ENCODE results near the gene REELD1.

The REELD1 gene

DNA sequence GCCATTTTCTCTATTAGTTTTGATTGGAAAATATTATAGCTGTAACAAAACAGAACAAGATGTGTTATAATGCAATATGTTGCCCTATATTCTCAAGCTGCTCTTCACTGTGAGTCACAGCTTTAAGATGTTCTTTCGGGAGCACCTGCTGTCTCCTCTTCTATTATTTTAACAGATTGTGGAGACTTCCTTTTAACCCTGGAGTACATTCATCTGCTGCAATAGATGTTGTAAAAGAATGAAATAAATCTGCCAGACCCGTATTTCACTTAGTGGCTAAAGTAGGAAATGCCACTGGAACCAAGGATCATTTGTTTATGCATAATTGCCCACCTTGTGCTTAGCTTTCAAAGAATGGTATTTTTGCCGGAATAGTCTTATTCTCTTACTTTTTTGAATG lies 27.7 kb upstream of the REELD1 start:
- peak; percentile 61 for FAIRE-seq
- TF ChIP-seq POLR2A (IDR thresholded peaks at IDR 0.05; ENCODE audit: low read depth, low read length), result no peak
- no peak for TF ChIP-seq POLR2AphosphoS5 (IDR thresholded peaks at IDR 0.05; ENCODE audit: low read depth, low read length)
- TF ChIP-seq TAF1 (IDR thresholded peaks at IDR 0.05; ENCODE audit: borderline replicate concordance, low read depth, low read length), result no peak
- DNase-seq (ENCODE audit: insufficient read length), result no peak

DNA sequence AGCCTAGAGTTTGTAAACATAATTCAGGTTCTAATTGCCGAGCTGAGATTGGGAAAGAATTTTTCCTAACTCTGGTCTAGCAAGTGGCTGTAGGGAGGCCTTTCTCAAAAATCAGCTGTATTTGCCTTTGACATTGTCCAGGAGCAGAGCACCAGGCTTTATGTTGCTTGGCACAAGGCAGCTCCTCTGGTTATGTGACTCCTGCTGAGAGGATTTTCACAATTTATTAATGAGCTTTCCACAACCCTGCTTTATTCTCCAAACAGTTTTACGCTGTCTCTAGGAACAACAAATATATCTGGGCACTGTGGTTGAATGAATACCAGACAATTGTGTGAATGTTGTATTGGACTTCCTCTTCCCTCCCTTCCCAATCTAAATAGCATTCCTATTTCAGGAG lies 23.9 kb upstream of the REELD1 start:
- DNase-seq (ENCODE audit: insufficient read length) (no peak), FAIRE-seq (no peak)
- TF ChIP-seq POLR2AphosphoS5 (IDR thresholded peaks at IDR 0.05; ENCODE audit: low read depth, low read length) (no peak), TAF1 (IDR thresholded peaks at IDR 0.05; ENCODE audit: borderline replicate concordance, low read depth, low read length) (no peak), POLR2A (IDR thresholded peaks at IDR 0.05; ENCODE audit: low read depth, low read length) (no peak)

DNA sequence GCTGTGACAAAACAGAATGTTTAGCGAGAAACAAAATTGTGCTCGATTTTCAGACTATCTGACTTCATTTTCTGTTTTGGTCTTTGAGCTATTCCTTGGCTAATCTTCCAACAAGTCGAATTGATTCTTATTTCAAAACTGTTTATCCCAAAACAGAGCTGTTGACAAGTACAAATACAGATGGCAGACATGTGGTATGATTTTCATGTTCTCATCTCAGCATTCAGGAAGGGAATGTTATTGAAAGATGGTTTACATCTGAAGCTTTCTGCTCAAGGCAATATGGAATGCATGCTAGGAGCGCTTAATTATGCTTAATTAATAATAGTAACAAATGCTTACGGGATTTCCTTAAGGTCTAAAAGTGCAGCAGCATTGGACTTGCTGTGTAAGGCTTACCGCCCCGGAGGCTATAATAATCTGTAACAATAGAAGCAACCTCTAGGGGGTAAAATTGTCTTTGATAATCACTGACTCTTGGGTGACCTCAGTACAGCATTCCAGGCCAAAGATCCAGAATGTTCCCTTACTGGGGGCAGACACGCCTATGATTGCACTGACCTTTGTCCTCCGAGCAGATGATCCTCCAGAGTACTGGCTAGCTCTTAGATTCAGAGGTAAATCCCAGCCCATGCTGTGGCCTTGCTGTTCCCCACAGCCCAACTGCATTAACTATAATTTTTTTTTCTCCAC lies 22.4 kb upstream of the REELD1 start:
- no peak for TF ChIP-seq POLR2A (IDR thresholded peaks at IDR 0.05; ENCODE audit: low read depth, low read length)
- no peak for TF ChIP-seq POLR2AphosphoS5 (IDR thresholded peaks at IDR 0.05; ENCODE audit: low read depth, low read length)
- TF ChIP-seq TAF1 (IDR thresholded peaks at IDR 0.05; ENCODE audit: borderline replicate concordance, low read depth, low read length), result no peak
- no peak for FAIRE-seq

DNA sequence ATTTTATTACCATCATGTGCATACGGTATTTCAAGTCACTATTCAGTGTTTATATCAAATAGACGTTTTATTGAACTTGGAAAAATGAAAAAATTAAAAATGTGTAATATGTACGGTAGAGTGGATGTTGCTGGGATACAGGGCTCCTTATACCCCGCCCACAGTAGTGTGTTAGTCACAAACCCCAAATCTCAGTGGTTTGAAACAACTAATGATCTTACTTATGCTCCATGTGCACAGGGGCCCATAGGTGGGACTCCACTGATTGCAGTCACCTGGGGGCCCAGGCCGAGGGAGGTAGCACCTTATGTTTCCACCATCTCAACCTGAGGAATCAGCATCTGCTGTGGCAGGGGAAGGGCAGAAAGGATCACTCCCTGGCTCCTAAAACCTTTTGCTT lies 20.7 kb upstream of the REELD1 start:
- TF ChIP-seq TAF1 (IDR thresholded peaks at IDR 0.05; ENCODE audit: borderline replicate concordance, low read depth, low read length) (no peak), POLR2AphosphoS5 (IDR thresholded peaks at IDR 0.05; ENCODE audit: low read depth, low read length) (no peak), POLR2A (IDR thresholded peaks at IDR 0.05; ENCODE audit: low read depth, low read length) (no peak)
- no peak for FAIRE-seq
- no peak for DNase-seq (ENCODE audit: insufficient read length)

More for the DNA sequence above, 22.4 kb upstream of the REELD1 start:
- DNase-seq (ENCODE audit: insufficient read length), result no peak

DNA sequence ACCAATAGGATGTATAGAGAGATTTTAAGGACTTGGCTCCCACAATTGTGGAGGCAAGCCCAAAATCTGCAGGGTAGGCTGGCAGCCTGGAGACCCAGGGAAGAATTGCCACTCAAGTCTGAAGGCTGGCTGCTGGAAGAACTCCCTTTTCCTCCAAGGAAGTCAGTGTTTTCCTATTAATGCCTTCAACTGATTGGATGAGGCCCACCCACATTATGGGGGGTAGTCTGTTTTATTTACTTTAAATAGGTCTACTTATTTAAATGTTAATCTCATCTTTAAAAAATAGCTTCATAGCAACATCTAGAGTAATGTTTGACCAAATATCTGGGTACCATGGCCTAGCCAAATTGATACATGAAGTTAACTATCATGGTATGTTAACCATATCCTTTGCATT lies 20.1 kb upstream of the REELD1 start:
- TF ChIP-seq TAF1 (IDR thresholded peaks at IDR 0.05; ENCODE audit: borderline replicate concordance, low read depth, low read length) (no peak), POLR2A (IDR thresholded peaks at IDR 0.05; ENCODE audit: low read depth, low read length) (no peak), POLR2AphosphoS5 (IDR thresholded peaks at IDR 0.05; ENCODE audit: low read depth, low read length) (no peak)
- no peak for FAIRE-seq
- DNase-seq (ENCODE audit: insufficient read length), result no peak

DNA sequence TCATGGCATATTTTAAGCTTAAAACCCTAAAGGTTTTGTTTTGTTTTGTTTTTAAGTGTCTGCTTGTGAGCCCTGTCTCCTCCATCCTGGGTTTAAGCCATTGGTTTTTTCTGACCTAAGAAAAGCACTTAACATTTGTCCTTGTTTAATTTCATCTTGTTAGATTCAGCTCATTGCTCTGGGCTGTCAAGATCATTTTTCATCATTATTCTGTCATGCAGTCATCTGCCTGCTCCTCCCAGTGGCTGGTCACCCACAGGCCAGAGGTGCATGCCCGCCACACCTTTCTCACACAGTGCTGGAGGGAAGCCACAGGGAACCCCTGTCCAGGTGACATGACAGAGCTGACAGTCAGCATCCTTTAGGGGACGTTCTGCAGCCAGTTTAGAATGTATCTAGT lies 11.7 kb upstream of the REELD1 start:
- DNase-seq (ENCODE audit: insufficient read length), result no peak
- TF ChIP-seq TAF1 (IDR thresholded peaks at IDR 0.05; ENCODE audit: borderline replicate concordance, low read depth, low read length), result no peak
- no peak for FAIRE-seq

DNA sequence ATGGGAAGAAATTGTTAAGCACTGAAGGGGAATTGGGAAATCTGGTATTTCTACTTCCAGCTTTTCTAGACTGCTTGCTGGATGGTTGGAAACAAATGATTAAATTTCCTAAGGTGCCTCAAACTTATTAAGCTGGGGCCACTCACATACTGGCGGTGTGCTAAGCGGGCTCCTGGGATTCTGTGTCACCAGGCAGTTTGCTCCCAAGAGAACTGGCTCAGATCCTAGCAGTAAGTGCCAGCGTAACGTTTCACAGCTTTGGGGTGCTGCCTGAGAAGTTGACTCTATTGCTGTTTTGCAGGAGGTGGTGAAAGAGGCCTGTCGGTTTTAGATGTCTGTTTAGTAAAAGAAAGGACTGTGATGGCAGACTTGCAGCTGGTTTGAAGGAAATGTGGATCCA lies 6.9 kb upstream of the REELD1 start:
- FAIRE-seq (no peak), DNase-seq (ENCODE audit: insufficient read length) (no peak)
- no peak for TF ChIP-seq POLR2A (IDR thresholded peaks at IDR 0.05; ENCODE audit: low read depth, low read length)
- TF ChIP-seq TAF1 (IDR thresholded peaks at IDR 0.05; ENCODE audit: borderline replicate concordance, low read depth, low read length), result no peak
- no peak for TF ChIP-seq POLR2AphosphoS5 (IDR thresholded peaks at IDR 0.05; ENCODE audit: low read depth, low read length)

DNA sequence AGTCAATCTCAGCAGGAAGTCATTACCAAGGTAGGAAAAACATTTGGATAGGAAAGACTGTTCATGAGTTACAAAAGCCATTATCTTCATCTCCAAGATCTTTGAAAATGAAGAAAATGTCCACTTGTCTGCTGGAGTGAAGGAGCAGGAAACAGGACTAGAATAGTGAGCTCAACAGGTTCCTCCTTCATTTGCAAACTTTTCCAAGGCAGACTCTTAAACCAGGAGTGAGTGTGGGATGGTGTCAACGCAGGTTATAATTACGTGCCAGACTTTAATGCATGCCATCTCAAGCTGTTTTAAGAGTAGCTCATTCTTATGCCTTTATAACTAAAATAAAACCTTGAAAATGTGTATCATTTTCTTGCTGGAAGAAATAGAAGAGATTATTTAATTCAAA lies 3.4 kb upstream of the REELD1 start:
- no peak for DNase-seq (ENCODE audit: insufficient read length)
- no peak for TF ChIP-seq POLR2AphosphoS5 (IDR thresholded peaks at IDR 0.05; ENCODE audit: low read depth, low read length)
- no peak for TF ChIP-seq POLR2A (IDR thresholded peaks at IDR 0.05; ENCODE audit: low read depth, low read length)
- TF ChIP-seq TAF1 (IDR thresholded peaks at IDR 0.05; ENCODE audit: borderline replicate concordance, low read depth, low read length), result no peak
- no peak for FAIRE-seq

DNA sequence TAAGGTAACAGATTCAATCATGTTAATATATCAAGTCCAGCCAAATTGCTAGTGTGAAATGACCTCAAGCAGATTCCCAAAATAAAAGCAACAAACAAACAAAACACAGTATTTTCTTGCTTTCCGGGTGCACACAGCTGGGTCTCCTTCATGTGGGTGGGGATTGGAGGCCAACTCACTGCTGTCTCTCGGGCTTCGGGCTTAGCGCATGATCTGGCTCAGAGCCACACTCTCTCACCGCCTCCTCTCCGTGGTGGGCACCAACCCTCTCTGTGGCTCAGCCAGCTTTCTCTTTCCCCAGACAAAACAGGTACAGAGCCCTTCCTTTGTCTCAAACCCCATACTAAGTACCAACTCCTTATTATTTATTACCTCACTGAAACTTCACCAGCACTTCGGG lies 2.9 kb upstream of the REELD1 start:
- FAIRE-seq (no peak), DNase-seq (ENCODE audit: insufficient read length) (no peak)
- no peak for TF ChIP-seq POLR2AphosphoS5 (IDR thresholded peaks at IDR 0.05; ENCODE audit: low read depth, low read length)
- TF ChIP-seq TAF1 (IDR thresholded peaks at IDR 0.05; ENCODE audit: borderline replicate concordance, low read depth, low read length), result no peak
- no peak for TF ChIP-seq POLR2A (IDR thresholded peaks at IDR 0.05; ENCODE audit: low read depth, low read length)

DNA sequence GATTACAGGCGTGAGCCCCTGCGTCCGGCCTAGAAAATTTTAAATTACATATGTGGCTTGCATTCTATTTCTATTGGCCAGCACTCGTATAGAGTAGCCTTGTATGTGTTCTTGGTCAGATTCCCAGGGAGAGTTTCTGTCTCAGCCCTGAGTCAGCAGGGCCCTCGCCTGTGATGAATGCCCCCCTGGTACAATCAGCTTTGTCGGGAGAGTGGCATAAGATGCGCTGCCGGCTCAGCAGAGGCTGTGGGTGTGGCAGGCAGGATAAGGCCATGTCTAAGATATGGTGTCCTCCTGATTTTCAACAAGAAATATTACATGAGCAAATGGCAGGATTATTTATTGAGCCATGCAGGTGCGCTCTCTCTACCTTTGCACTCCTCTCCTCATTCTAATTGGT lies 1.6 kb upstream of the REELD1 start:
- TF ChIP-seq POLR2A (IDR thresholded peaks at IDR 0.05; ENCODE audit: low read depth, low read length) (no peak), POLR2AphosphoS5 (IDR thresholded peaks at IDR 0.05; ENCODE audit: low read depth, low read length) (no peak), TAF1 (IDR thresholded peaks at IDR 0.05; ENCODE audit: borderline replicate concordance, low read depth, low read length) (no peak)
- DNase-seq (ENCODE audit: insufficient read length) (no peak), FAIRE-seq (no peak)

DNA sequence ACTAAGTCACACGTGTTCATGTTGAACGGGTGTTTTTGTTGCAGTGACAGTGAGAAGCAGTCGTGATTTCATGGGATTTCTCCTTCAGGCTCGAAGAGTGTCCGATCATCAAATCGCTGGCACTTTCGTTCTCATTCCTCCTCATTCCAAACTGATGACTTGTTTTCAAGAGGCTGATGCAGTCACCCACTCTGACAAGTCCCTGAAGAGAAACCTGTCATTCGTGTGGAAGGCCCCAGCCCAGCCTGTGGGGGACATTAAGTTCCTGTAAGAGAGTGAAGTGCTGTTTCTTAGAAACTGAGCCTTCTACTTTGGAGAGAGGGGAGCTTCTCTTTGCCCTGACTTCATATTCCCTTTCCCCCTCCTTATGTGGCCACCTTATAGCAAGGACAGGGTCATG lies 8.0 kb downstream of the REELD1 start:
- TF ChIP-seq POLR2A (IDR thresholded peaks at IDR 0.05; ENCODE audit: low read depth, low read length) (no peak), POLR2AphosphoS5 (IDR thresholded peaks at IDR 0.05; ENCODE audit: low read depth, low read length) (no peak), TAF1 (IDR thresholded peaks at IDR 0.05; ENCODE audit: borderline replicate concordance, low read depth, low read length) (no peak)
- DNase-seq (ENCODE audit: insufficient read length), result no peak
- no peak for FAIRE-seq

DNA sequence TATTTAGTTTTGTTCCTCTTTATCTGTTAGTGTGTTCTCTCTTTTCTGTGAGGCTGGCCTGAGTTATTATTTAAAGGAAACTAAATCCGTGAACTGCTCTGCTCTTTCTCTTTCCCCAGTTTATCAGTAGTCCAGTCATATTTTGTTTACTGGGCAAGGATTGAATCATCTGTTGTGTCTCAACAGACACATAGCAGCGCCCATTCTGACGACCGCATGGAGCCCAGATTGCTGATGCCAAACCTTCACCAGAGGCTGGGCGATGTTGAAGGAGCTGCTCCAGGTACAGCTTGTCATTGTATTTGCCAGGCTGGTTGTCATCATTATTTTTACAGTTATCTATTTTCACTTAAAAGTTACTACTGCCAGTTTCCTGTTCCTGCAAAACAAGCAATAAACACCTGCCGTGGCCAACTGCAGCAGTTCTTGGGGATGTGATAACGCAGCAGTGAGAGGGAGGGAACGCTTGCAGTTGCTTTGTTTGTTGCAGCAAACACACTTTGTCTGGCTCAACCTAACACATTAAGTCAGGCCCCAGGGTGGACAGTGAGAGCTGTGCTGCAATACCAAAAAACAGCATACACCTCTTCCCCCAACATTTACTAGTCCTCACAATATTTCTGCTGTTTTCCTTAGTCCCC lies 10.1 kb downstream of the REELD1 start:
- FAIRE-seq (no peak), DNase-seq (ENCODE audit: insufficient read length) (no peak)
- TF ChIP-seq POLR2A (IDR thresholded peaks at IDR 0.05; ENCODE audit: low read depth, low read length), result no peak

Data from GM12892 (cell line).